ENCODE data around the gene ASCC1.
"Not testable (repeated sequence)": the region's sequence is repeated elsewhere in the genome, so short reads cannot be mapped to it uniquely, and the experiment has no call there.

Gene ASCC1

GRCh38 chr10:72219235-72219814 is 3.2 kb upstream of the ASCC1 start:
- no peak for DNase-seq

GRCh38 chr10:72218726-72219125 is 2.6 kb upstream of the ASCC1 start:
- no peak for DNase-seq

GRCh38 chr10:72218325-72218724 is 2.2 kb upstream of the ASCC1 start:
- no peak for DNase-seq

DNA sequence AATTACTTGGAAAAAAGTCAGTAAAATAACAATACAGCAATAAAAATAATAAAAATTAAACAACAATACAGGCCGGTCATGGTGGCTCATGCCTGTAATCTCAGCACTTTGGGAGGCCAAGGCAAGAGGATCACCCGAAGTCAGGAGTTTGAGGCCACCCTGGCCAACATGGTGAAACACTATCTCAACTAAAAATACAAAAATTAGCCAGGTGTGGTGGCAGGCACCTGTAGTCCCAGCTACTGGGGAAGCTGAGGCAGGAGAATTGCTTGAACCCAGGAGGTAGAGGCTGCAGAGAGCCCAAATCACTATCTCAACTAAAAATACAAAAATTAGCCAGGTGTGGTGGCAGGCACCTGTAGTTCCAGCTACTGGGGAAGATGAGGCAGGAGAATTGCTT is 4.2 kb downstream of the ASCC1 start:
- DNase-seq, result not testable (repeated sequence)

GRCh38 chr10:72211381-72211780 is 4.7 kb downstream of the ASCC1 start:
- DNase-seq, result not testable (repeated sequence)

DNA sequence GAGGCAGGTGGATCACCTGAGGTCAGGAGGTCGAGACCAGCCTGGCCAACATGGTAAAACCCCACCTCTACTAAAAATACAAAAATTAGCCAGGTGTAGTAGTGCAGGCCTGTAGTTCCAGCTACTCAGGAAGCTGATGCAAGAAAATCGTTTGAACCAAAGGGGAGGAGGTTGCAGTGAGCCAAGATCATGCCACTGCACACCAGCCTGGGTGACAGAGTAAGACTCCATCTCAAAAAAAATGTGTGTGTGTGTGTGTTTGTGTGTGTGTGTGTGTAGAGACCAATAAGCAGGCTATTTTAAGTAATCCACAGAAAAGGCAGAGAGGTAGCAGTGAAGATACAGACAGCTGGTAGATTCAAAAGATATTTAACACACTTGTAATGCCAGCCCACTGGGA is 7.5 kb downstream of the ASCC1 start:
- not testable (repeated sequence) for DNase-seq

GRCh38 chr10:72206511-72207229 is 9.4 kb downstream of the ASCC1 start:
- no peak for DNase-seq

GRCh38 chr10:72204724-72205123 is 11.4 kb downstream of the ASCC1 start:
- no peak for DNase-seq

DNA sequence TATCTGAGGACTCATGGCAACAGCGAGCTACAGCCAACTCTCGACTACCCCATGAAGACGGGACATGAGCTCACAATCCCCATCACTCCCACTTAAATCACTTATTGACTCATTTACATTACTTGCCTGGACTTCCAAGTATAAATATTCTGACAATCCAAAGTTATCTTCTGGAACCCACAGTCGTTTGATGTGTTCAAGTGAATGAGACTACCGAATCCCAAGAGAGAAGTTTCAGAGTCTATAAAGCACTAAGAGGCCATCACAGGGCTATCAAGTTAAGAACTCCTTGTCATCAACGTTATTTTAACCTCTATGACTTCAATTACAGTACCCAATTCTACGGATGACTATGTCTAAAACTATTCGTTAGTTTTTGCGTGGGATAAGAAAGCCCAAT is 11.8 kb downstream of the ASCC1 start:
- peak; percentile 25 for DNase-seq

DNA sequence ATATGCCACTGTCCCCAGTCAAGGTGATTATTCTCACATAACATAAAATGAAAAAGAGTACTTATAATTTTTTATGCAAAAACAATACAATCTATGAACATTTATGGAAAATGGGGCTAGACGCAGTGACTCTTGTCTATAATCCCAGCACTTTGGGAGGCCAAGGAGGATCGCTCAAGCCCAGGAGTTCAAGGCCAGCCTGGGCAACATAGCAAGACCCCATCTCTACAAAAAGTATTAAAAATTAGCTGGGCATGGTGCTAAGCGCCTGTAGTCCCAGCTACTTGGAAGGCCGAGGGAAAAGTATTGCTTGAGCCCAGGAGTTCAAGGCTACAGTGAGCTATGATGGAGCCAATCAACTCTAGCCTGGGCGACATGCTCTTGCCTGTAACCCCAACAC is 14.8 kb downstream of the ASCC1 start:
- DNase-seq, result no peak

- no peak for DNase-seq
Observed at GRCh38 chr10:72200883-72201282, 15.2 kb downstream of the ASCC1 start.

- no peak for DNase-seq
Observed at GRCh38 chr10:72194949-72195348, 21.1 kb downstream of the ASCC1 start.

DNA sequence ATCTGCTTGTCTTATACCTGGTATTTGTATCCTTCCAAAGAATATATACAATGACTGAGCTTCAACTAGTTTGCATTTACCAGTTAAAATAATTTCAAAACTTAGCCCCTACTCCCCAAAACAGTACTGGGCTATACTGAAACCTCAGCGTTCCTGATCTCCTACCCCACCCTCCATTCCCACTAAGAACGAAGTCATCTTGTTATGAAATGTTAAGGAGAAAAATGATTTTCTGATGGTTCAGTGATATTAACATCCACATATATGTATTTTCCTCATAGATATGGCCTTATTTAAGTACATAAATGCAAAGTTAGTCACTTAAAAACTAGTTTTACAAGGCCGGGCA is 29.1 kb downstream of the ASCC1 start:
- no peak for DNase-seq

DNA sequence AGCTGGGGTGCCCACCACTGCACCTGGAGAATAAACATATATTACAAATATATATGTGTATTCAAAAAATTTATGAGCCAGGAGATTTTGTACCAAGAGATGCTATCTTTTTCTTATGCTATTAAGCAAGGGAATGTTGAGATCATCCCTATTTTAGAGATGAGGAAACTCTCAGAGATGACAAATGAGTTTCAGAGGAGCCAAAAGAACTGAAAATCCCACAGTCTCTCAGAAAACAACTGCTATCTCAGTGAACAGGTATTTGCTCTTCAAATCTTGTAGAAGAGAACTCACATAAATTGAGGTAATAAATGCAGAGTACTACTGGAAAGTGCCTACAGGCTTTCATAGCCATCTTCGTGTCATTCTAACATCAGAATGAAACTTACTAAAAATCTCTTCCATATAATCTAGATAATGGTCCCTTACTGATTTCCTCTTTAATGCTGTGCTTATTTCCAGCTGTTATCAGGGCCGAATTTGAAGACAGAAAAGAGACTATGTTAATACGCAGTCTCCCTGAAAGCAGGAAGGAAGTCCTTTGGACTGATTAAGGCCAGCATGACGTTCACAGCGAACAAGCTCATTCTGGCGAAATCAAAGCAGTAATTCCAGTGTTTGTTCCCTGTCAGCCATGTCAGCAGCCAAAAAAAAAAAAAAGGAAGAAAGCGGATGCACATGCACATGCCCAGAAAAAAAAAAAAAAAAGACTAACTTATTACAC is 29.7 kb downstream of the ASCC1 start:
- DNase-seq, result peak; percentile 59

GRCh38 chr10:72184156-72184555 is 31.9 kb downstream of the ASCC1 start:
- no peak for DNase-seq

GRCh38 chr10:72177454-72177853 is 38.6 kb downstream of the ASCC1 start:
- DNase-seq, result no peak

- no peak for DNase-seq
Observed at GRCh38 chr10:72176701-72177100, 39.4 kb downstream of the ASCC1 start.

DNA sequence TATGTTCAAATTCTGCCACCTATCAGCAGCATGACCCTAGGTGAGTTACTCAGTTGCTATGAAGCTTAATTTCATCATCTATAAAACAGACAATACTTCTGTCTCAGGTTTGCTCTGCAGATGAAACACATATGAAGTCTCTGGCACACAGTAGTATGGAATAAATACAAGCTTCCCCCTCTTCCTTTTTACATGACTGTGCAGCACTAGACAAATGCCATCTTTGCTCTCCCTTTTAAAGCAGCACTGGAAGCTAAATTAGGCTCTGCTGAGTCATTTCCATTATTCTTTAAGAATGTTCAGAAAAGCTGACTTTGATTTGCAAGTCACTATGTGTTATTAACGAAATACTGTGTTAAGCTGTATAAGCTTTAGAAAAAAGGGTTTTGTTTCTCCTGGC is 40.9 kb downstream of the ASCC1 start:
- peak; percentile 65 for DNase-seq

GRCh38 chr10:72174297-72174662 is 41.8 kb downstream of the ASCC1 start:
- DNase-seq, result no peak

- peak; percentile 48 for DNase-seq
Observed at GRCh38 chr10:72173619-72174296, 42.3 kb downstream of the ASCC1 start.

GRCh38 chr10:72173262-72173618 is 42.8 kb downstream of the ASCC1 start:
- no peak for DNase-seq

- peak; percentile 86 for DNase-seq
Observed at GRCh38 chr10:72171175-72171630, 44.9 kb downstream of the ASCC1 start.

- no peak for DNase-seq
Observed at GRCh38 chr10:72170733-72171132, 45.3 kb downstream of the ASCC1 start.

GRCh38 chr10:72170263-72170662 is 45.8 kb downstream of the ASCC1 start:
- no peak for DNase-seq

All from fibroblast of skin of right quadriceps (primary cell).